ENCODE data around the gene POLN.

The POLN gene

GRCh38 chr4:2262145-2262943 is 20.4 kb upstream of the POLN start:
- peak; percentile 96 for DNase-seq

GRCh38 chr4:2261853-2262144 is 19.9 kb upstream of the POLN start, which contains the start of gene MXD4:
MXD4 (minus strand) TSS chr4:2262109; CDS start chr4:2261980, 129 bp downstream.
- DNase-seq = peak; percentile 11

GRCh38 chr4:2261110-2261852 is 19.4 kb upstream of the POLN start:
- peak; percentile 68 for DNase-seq

GRCh38 chr4:2260344-2261109 is 18.6 kb upstream of the POLN start:
- no peak for DNase-seq

GRCh38 chr4:2259541-2260343 is 17.8 kb upstream of the POLN start:
- no peak for DNase-seq

GRCh38 chr4:2259036-2259540 is 17.2 kb upstream of the POLN start:
- no peak for DNase-seq

- no peak for DNase-seq
Measured at GRCh38 chr4:2258091-2259035, 16.4 kb upstream of the POLN start.

GRCh38 chr4:2257361-2258081 is 15.6 kb upstream of the POLN start:
- no peak for DNase-seq

- DNase-seq = no peak
Measured at GRCh38 chr4:2256781-2257191, 14.9 kb upstream of the POLN start.

- no peak for DNase-seq
Measured at GRCh38 chr4:2256156-2256731, 14.3 kb upstream of the POLN start.

GRCh38 chr4:2255501-2256155 is 13.7 kb upstream of the POLN start:
- no peak for DNase-seq

- DNase-seq = no peak
Measured at GRCh38 chr4:2254665-2255500, 13.0 kb upstream of the POLN start.

- no peak for DNase-seq
Measured at GRCh38 chr4:2253160-2254084, 11.5 kb upstream of the POLN start.

- DNase-seq = no peak
Measured at GRCh38 chr4:2252530-2253091, 10.7 kb upstream of the POLN start.

GRCh38 chr4:2251795-2252529 is 10.0 kb upstream of the POLN start:
- DNase-seq = no peak

- DNase-seq = no peak
Measured at GRCh38 chr4:2251073-2251794, 9.3 kb upstream of the POLN start.
